A549 (cell line): Measurements from ENCODE around the gene CNTNAP2.

Experiments used
- CBX8 ChIP-seq: fragments of 200-600 bp; sonication (generic); IDR thresholded peaks from 2 replicates; pipeline ENCODE4 v1.6.1; 2016
- MYC ChIP-seq: IDR thresholded peaks from 2 replicates; pipeline ENCODE4 v1.6.1; 2012; ENCODE audit warnings: mild to moderate bottlenecking, inconsistent platforms, low read length, improper control_type of control experiment, borderline replicate concordance
- TF ChIP-seq, protein P1 (sequence below): IDR thresholded peaks from 2 replicates; pipeline ENCODE4 v1.6.1; 2012

DNA sequence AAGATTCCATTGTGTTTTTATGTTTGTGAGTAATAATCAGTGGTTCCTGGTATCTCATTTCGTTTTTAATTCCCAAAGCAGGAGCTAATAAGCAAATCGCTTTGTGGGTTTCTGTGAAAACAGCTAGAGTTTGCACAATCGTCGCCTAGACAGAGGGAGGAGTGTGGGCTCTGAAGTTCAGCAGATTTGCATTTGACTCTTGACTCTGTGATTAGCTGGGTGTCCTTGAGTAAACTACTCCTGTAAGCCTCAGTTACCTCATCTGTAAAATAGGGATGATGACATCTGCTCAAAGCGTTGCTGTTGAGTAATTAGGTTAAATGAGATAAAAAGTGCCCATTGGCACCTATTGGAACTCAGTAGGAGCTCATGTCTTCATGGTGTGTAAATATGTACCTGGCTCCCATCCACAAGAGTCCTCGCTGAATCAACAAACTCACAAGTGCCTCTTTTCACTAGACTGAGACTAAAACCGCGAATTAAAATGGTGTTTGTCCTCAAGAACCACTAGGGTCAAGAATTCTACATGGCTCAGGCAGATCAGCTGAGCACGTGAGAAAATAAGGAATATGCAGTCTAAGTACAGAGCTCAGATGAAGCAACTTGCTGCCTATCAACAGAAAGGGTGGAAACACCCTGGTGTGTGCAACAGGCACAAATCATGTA lies 2088.2 kb downstream of the CNTNAP2 start:
- TF ChIP-seq, protein P1, sequence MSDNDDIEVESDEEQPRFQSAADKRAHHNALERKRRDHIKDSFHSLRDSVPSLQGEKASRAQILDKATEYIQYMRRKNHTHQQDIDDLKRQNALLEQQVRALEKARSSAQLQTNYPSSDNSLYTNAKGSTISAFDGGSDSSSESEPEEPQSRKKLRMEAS, result no peak
- TF ChIP-seq CBX8 (no peak), MYC (no peak)
